Breast epithelium (tissue), 4 donors: ENCODE results near the gene ANKRD36C. TPM values are rescaled to one million over a fixed set of nuclear protein-coding genes. Genes with fewer than 3 reads are reported as not detected.
"Not testable (repeated sequence)": the region's sequence is repeated elsewhere in the genome, so short reads cannot be mapped to it uniquely, and the experiment has no call there.

ENCODE experiments used
- DNase-seq, 2 donors: peaks; one replicate each; pipeline ENCODE4 v3.0.0-alpha.2; 2019; ENCODE audit warnings: low spot score in 2 of 2
- H3K27ac ChIP-seq, 2 donors: fragments of 200-600 bp; sonication (generic) in 1 of 2; one replicate each; pipeline ENCODE4 v1.5.1; 2016 to 2019; ENCODE audit warnings: mild to moderate bottlenecking in 1 of 2
- H3K27me3 ChIP-seq, 2 donors: fragments of 200-600 bp; sonication (generic) in 1 of 2; one replicate each; pipeline versions ENCODE4 v1.5.1 to v1.6.0; 2017 to 2019; ENCODE audit warnings: control low read depth in 1 of 2, mild to moderate bottlenecking in 1 of 2
- H3K36me3 ChIP-seq: fragments of 200-600 bp; one replicate; pipeline ENCODE4 v1.5.1; 2019
- H3K4me1 ChIP-seq, 2 donors: fragments of 200-600 bp; sonication (generic); one replicate each; pipeline ENCODE4 v1.5.1; 2016 to 2019; ENCODE audit warnings: control low read depth in 1 of 2
- H3K4me3 ChIP-seq, 3 donors: fragments of 200-600 bp; sonication (generic); 1 replicate in 2 of 3; 2 replicates in 1 of 3; pipeline ENCODE4 v1.5.1; 2016 to 2019; ENCODE audit warnings: mild to moderate bottlenecking in 3 of 3, moderate library complexity in 2 of 3
- H3K9me3 ChIP-seq, 2 donors: fragments of 200-600 bp; sonication (generic) in 1 of 2; one replicate each; pipeline ENCODE4 v1.5.1; 2016 to 2019; ENCODE audit warnings: control low read depth in 1 of 2
- POLR2A ChIP-seq: fragments of 450-650 bp; IDR thresholded peaks from one replicate; pipeline ENCODE4 v1.6.1; 2016; ENCODE audit warnings: antibody characterized with exemption, mild to moderate bottlenecking, moderate library complexity
- POLR2AphosphoS5 ChIP-seq, 3 donors: sonication (generic); formaldehyde crosslinking; IDR thresholded peaks; one replicate each; pipeline ENCODE4 v1.6.1; 2017; ENCODE audit warnings: antibody characterized with exemption in 3 of 3
- intact Hi-C: fragments of 100-400 bp; cut with DNase I; formaldehyde crosslinking; loops from one replicate; pipeline ENCODE4 v1.15.1; 2023; ENCODE audit warnings: low total_unique reads
- total RNA-seq, 3 donors: library from RNA; depleted of rRNA; stranded (reverse); fragments of >200 nt; gene quantifications; one replicate each; pipeline ENCODE4 v1.1.0, GENCODE V29; 2016
- TF ChIP-seq, protein P1 (sequence below), 3 donors: fragments of 450-650 bp; IDR thresholded peaks; one replicate each; pipeline ENCODE4 v1.5.1; 2016 to 2017; ENCODE audit warnings: antibody characterized with exemption in 3 of 3, mild to moderate bottlenecking in 3 of 3, moderate library complexity in 3 of 3

ANKRD36C gene
- total RNA-seq, 3 donors from 2014 or later, result 54.7 to 407 (median 81.3) TPM

DNA sequence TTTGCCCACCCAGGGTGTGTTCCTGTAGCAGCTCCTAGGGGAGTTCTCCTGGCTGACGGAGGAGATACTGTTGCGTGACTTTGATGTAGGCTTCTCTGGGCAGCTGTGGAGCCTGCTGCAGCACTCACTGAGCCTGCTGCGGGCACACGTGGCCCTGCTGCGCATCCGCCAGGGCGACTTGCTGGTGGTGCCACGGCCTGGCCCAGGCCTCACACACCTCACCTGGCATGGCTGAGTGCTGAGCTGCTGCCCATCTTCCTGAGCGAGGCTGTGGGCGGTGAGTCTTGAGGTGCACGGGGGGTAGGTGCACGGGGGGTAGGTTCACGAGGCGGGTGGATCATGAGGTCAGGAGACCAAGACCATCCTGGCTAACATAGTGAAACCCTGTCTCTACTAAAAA, 191.7 kb downstream of the ANKRD36C start:
- H3K4me3 ChIP-seq, result no peak overlapping the region
- no peaks in the 10 kb centered on the region for H3K36me3 ChIP-seq
- no peak for DNase-seq
- H3K27ac ChIP-seq, result no peak overlapping the region
- TF ChIP-seq, protein P1, sequence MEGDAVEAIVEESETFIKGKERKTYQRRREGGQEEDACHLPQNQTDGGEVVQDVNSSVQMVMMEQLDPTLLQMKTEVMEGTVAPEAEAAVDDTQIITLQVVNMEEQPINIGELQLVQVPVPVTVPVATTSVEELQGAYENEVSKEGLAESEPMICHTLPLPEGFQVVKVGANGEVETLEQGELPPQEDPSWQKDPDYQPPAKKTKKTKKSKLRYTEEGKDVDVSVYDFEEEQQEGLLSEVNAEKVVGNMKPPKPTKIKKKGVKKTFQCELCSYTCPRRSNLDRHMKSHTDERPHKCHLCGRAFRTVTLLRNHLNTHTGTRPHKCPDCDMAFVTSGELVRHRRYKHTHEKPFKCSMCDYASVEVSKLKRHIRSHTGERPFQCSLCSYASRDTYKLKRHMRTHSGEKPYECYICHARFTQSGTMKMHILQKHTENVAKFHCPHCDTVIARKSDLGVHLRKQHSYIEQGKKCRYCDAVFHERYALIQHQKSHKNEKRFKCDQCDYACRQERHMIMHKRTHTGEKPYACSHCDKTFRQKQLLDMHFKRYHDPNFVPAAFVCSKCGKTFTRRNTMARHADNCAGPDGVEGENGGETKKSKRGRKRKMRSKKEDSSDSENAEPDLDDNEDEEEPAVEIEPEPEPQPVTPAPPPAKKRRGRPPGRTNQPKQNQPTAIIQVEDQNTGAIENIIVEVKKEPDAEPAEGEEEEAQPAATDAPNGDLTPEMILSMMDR (IDR thresholded peaks at IDR 0.05), result no peak
- no peak for TF ChIP-seq POLR2AphosphoS5 (IDR thresholded peaks at IDR 0.05)
- TF ChIP-seq POLR2A, result no peak
- intact Hi-C loops, result no loop called here
- H3K9me3 ChIP-seq, result peaks cover 11 to 27% of the 10 kb centered on the region in 2 donors
- no peaks in the 10 kb centered on the region for H3K27me3 ChIP-seq
- no peaks in the 10 kb centered on the region for H3K4me1 ChIP-seq

DNA sequence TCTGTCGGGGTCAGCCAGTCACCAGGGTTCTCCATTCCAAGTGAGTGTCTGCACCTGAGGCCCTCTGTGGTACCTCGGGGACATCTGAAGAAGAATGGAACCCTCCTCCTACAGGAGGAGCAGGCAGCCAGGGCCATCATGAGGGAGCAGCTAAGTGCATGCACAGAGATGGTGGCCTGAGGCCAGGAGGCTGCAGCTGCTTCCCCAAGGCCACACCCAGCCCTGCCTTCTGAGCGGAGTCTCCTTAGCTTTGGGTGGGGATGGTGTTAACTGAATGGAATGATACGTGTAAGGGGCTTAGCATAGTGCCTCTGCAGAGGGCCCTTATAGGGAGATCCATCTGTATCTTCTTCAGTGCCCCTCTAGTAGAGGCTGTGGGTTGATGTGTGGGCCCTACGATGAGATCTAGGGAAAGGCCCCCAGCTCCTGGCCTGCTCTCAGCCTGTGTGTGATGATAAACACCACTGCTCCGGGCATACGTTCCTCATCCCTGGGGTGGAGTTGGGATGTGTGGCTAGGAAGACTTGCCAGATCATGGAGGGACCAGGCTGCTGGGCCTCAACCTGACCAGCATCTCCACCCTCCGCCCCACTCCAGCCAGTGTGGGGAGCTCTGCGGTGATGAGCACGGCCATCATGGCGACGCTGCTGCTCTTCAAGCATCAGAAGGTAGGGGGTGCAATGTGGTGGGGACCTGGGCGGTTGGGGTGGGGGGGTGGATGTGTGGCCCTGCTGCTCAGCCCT, 192.3 kb downstream of the ANKRD36C start:
- H3K4me3 ChIP-seq, DNase-seq, H3K27me3 ChIP-seq, H3K36me3 ChIP-seq, intact Hi-C loops, H3K27ac ChIP-seq, H3K4me1 ChIP-seq: not testable (repeated sequence)
- peaks cover 11 to 25% of the 10 kb centered on the region in 2 donors for H3K9me3 ChIP-seq

DNA sequence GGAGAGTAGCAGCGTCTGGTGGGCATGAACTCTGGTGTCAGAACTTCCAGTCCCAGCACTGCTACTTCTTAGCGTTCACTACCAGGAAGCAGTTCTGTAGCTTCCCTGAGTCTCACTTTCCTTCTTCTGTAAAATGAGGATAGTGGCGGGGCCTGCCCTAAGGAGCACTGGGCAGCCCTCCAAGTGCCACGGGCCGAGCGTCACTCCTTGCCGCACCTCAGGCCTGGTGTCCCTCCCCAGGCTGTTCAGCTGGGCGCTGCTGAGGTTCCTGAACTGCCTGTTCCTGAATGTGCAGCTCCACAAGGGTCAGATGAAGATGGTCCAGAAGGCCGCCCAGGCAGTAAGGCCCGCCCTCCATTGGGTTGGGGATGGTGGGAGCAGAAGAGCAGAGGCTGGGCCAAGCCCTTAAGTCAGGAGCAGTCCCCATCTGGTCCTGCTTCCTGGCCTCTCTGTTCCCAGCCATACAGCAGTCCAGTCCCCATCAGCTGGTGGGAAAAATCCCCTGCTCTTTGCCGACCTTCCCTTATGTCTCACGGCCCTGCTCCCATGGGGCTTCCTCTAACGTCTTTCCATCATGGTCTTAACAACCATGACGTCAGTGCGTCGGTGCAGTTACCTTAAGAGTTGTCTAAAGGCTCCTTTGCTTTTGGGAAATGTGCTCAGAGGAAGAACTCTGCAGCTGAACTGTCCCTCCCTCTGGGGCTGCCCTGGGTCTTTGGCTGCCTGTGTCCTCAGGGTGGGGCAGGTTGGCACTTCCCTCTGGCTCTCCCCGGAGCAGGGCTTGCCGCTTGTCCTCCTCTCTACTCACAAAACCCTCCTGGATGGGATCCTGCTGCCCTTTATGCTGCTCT, 195.2 kb downstream of the ANKRD36C start:
- peaks cover 11 to 12% of the 10 kb centered on the region in 2 donors for H3K9me3 ChIP-seq
- intact Hi-C loops, H3K36me3 ChIP-seq, DNase-seq, H3K27me3 ChIP-seq, H3K4me1 ChIP-seq, H3K27ac ChIP-seq, H3K4me3 ChIP-seq: not testable (repeated sequence)

DNA sequence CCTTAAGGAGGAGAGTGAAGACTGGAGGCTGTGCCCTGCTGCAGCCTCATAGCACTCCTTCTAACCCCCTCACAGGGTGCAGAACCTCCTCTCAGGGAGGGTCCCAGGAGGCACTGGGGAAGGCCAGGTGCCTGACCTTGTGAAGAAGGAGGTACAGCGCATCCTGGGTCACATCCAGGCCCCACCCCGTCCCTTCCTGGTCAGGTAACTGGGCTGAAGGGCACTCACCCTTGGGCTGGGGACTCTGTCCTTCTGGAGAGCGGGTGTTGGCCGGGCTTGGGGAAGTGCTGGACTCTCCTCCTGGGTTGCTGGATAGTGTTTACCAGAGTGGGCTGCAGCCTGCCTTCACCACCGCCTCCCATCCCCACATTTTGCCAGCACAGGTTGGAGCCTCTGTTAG, 197.7 kb downstream of the ANKRD36C start:
- H3K27me3 ChIP-seq, intact Hi-C loops, H3K27ac ChIP-seq, H3K36me3 ChIP-seq, H3K4me1 ChIP-seq, DNase-seq, H3K4me3 ChIP-seq, H3K9me3 ChIP-seq: not testable (repeated sequence)

DNA sequence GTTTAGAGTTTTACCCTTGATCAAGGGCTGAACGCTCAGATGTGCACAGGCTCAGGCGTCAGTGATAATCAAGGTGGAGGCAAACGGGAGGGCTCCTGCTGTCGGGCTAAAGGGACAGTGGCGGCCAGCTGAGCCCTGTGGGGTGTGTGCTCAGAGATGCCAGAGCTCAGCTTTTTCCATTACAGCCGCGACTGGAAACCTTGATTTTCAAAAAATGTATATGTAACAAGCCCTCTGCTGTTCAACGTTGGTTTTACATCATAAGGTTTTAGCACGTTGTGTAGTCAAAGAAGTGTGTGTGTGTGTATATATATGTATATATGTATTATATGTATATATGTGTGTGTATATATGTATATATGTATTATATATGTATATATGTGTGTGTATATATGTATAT, 201.4 kb downstream of the ANKRD36C start:
- H3K4me3 ChIP-seq, H3K27me3 ChIP-seq, H3K4me1 ChIP-seq, DNase-seq, H3K27ac ChIP-seq, H3K36me3 ChIP-seq, intact Hi-C loops, H3K9me3 ChIP-seq: not testable (repeated sequence)

DNA sequence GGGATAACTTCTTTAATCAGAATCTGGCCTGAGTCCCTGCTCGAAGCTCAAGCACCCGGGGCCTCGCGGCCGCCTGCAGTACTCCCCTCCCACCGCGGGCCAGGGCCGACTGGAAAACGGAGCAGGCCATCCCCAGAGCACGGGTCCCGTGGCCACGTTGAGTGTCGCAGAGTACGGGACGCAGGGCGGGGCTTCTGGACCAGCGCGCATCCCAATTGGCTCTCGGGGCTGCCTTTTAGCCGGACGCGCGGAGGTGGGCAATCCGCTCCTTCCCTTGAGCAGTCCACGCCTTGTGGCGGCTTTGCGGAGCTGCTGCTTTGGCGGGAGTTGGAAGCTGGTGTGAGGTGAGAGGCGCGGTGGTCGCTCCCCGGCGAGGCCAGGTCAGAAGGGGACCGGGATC, 202.2 kb downstream of the ANKRD36C start:
- DNase-seq, H3K4me3 ChIP-seq, H3K4me1 ChIP-seq, H3K36me3 ChIP-seq, H3K27ac ChIP-seq, intact Hi-C loops, H3K9me3 ChIP-seq, H3K27me3 ChIP-seq: not testable (repeated sequence)

DNA sequence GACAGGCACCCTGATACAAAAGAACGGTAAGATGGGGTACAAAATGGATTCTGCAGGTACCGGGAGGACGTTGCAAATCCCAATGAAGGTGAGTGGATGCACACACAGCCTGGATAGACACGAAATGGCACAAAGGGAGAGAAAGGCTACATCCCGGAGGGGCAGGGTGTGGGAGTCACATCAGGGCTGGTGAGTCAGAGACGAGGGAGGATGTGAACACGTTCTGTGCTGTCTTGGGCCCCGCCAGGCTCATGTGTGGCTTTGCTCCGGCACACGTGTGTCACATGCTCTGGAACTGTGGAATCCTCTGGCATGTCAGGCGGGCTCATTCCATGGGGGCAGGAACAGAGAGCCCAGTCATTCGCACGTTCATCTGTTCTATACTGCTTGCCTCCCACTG, 203.0 kb downstream of the ANKRD36C start:
- intact Hi-C loops, H3K4me3 ChIP-seq, H3K27ac ChIP-seq, H3K4me1 ChIP-seq, H3K27me3 ChIP-seq, H3K9me3 ChIP-seq, DNase-seq, H3K36me3 ChIP-seq: not testable (repeated sequence)

Other genes with a start within 250 kb of the ANKRD36C start
- 10 to 100 TPM in 1 of 3 donors, 1 to 10 TPM in 2; 5.9 to 11.7 (median 8.8) TPM for gene GPAT2, start 43.1 kb upstream of the ANKRD36C start, total RNA-seq
- gene ADRA2B, start 124.7 kb upstream of the ANKRD36C start, total RNA-seq, result 1 to 10 TPM; 1.3 to 1.6 (median 1.4) TPM
- gene ASTL, start 146.7 kb upstream of the ANKRD36C start, total RNA-seq, result under 1 TPM in 1 of 3 donors, not detected in 2; 0.32 TPM
- 10 to 100 TPM in 2 of 3 donors, 1 to 10 TPM in 1; 1.9 to 57.5 (median 12.8) TPM for gene DUSP2, start 153.6 kb upstream of the ANKRD36C start, total RNA-seq
- gene STARD7, start 217.0 kb upstream of the ANKRD36C start, total RNA-seq, result 100 to 1,000 TPM in 1 of 3 donors, 10 to 100 TPM in 2; 84.9 to 133 (median 96.3) TPM